Mesothelial cell of epicardium (in vitro differentiated cells): ENCODE data around the gene CACNA1C. TPM values are rescaled to one million over a fixed set of nuclear protein-coding genes. Genes with fewer than 3 reads are reported as not detected.

ENCODE experiments used
- DNase-seq, 2 experiments: peaks; one replicate each; pipeline ENCODE4 v3.0.0; 2021; ENCODE audit warnings: low spot score in 2 of 2; ENCODE audit not compliant: unreplicated experiment in 2 of 2
- H3K27ac Mint-ChIP-seq: 2 replicates; pipeline ENCODE4 v1.8.0; 2021; ENCODE audit warnings: mixed read lengths
- H3K27me3 Mint-ChIP-seq: 2 replicates; pipeline ENCODE4 v1.8.0; 2021; ENCODE audit warnings: low read depth, mixed read lengths
- H3K36me3 Mint-ChIP-seq: 2 replicates; pipeline ENCODE4 v1.8.0; 2021; ENCODE audit warnings: mixed read lengths
- H3K4me1 Mint-ChIP-seq: 2 replicates; pipeline ENCODE4 v1.8.0; 2021; ENCODE audit warnings: mixed read lengths
- H3K4me3 Mint-ChIP-seq: 2 replicates; pipeline ENCODE4 v1.8.0; 2021; ENCODE audit warnings: mild to moderate bottlenecking, moderate library complexity, mixed read lengths
- H3K9me3 Mint-ChIP-seq: 2 replicates; pipeline ENCODE4 v1.8.0; 2021; ENCODE audit warnings: mixed read lengths
- CTCF ChIP-seq: fragments of 200-600 bp; sonication (generic); IDR thresholded peaks from one replicate; pipeline ENCODE4 v1.5.0; 2021; ENCODE audit warnings: antibody characterized with exemption; ENCODE audit not compliant: unreplicated experiment
- total RNA-seq: library from RNA; stranded (reverse); gene quantifications from 3 replicates; pipeline ENCODE4 v1.2.1, GENCODE V29; 2021

Gene CACNA1C
- total RNA-seq, 1 donor from 2014 or later: 33.6 TPM

- TF ChIP-seq CTCF: no peak
- no peak overlapping the region for H3K4me3 Mint-ChIP-seq
- no peaks in the 10 kb centered on the region for H3K36me3 Mint-ChIP-seq
- DNase-seq: no peak
- peaks cover 18% of the 10 kb centered on the region for H3K27me3 Mint-ChIP-seq
- peaks cover 16% of the 10 kb centered on the region for H3K4me1 Mint-ChIP-seq
- no peak overlapping the region for H3K27ac Mint-ChIP-seq
- peaks cover 17% of the 10 kb centered on the region for H3K9me3 Mint-ChIP-seq
Observed at GRCh38 chr12:2693980-2694610, 641.3 kb downstream of the CACNA1C start.

GRCh38 chr12:2696136-2696535 lies 643.3 kb downstream of the CACNA1C start:
- no peak for DNase-seq
- H3K36me3 Mint-ChIP-seq: no peaks in the 10 kb centered on the region
- H3K9me3 Mint-ChIP-seq: peaks cover 21% of the 10 kb centered on the region
- H3K4me1 Mint-ChIP-seq: peaks cover 11% of the 10 kb centered on the region
- TF ChIP-seq CTCF: no peak
- no peak overlapping the region for H3K27ac Mint-ChIP-seq
- H3K4me3 Mint-ChIP-seq: no peak overlapping the region
- peaks cover 23% of the 10 kb centered on the region for H3K27me3 Mint-ChIP-seq

GRCh38 chr12:2697057-2697800 lies 644.4 kb downstream of the CACNA1C start:
- H3K36me3 Mint-ChIP-seq: no peaks in the 10 kb centered on the region
- no peak overlapping the region for H3K27ac Mint-ChIP-seq

GRCh38 chr12:2698566-2698965 lies 645.8 kb downstream of the CACNA1C start:
- Mint-ChIP-seq H3K9me3 (peaks cover 24% of the 10 kb centered on the region), H3K4me1 (no peaks in the 10 kb centered on the region), H3K36me3 (no peaks in the 10 kb centered on the region), H3K27ac (no peak overlapping the region), H3K27me3 (peaks cover 29% of the 10 kb centered on the region), H3K4me3 (no peak overlapping the region)
- no peak for TF ChIP-seq CTCF
- no peak for DNase-seq

More at GRCh38 chr12:2697057-2697800, 644.4 kb downstream of the CACNA1C start:
- DNase-seq: no peak
- peaks cover 25% of the 10 kb centered on the region for H3K27me3 Mint-ChIP-seq
- peaks cover 5% of the 10 kb centered on the region for H3K4me1 Mint-ChIP-seq
- no peak overlapping the region for H3K4me3 Mint-ChIP-seq
- H3K9me3 Mint-ChIP-seq: peaks cover 24% of the 10 kb centered on the region
- no peak for TF ChIP-seq CTCF

GRCh38 chr12:2710701-2711100 lies 657.9 kb downstream of the CACNA1C start:
- no peak overlapping the region for H3K27ac Mint-ChIP-seq
- TF ChIP-seq CTCF: no peak
- peaks cover 32% of the 10 kb centered on the region for H3K9me3 Mint-ChIP-seq
- peaks cover 66% of the 10 kb centered on the region for H3K27me3 Mint-ChIP-seq
- H3K4me1 Mint-ChIP-seq: no peaks in the 10 kb centered on the region
- no peak for DNase-seq
- no peaks in the 10 kb centered on the region for H3K36me3 Mint-ChIP-seq
- no peak overlapping the region for H3K4me3 Mint-ChIP-seq
